ENCODE measurements around the gene ZNRF1. TPM values are rescaled to one million over a fixed set of nuclear protein-coding genes. Genes with fewer than 3 reads are reported as not detected.

The ZNRF1 gene
- total RNA-seq, 4 donors from 2014 or later, result 13.0 to 16.7 (median 15.8) TPM

DNA sequence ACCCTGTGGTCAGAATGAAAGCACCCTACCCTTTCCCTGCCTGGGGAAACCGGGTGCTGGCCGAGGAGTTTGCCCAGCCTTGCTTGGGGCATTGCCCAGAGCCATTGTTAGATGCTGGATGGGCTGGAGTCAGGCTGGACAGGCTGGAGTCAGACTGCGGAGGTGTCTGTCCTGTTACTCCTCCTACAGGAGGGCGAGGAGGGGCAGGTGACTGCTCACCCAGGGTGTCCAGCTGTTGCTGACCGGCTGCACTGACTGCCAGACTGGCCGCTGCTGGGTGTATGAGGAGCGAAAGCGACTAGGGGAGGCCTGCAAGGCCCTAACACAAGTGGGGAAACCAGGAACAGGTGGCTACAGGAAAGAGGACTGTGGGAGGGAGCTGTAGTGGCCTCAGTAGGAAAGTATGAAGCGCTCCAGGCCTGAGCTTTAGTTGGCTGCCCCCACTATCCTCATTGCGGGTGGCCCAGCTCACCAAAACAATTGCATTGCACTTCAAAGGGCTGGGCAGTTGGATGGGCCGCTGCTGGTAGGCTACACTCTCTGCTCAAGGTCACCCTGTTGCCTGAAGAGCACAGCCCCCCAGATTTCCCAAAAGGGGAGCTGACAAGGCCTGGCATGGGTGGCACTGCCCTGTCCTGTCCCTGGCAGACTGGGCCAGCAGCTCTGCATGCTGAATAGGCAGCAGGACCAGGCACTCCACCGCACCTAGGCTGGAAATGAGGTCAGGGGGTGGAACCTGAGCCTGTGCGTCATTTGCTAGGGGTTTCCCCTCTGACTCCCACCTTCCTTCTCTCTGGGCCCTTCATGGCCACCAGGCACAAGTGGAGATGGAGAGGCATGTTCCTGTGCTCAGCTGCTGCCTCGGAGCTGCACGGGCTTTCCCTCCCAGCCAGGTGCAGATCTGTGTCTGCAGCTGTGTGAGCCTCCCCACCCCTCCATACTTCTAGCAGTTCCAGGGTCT is 99.4 kb downstream of the ZNRF1 start:
- WGBS, result 66% methylated on average over 12 of the region's 15 CpGs
- H3K4me1 ChIP-seq, result peaks cover 62% of the 10 kb centered on the region
- peak overlapping the region; percentile 77 for H3K27ac ChIP-seq

DNA sequence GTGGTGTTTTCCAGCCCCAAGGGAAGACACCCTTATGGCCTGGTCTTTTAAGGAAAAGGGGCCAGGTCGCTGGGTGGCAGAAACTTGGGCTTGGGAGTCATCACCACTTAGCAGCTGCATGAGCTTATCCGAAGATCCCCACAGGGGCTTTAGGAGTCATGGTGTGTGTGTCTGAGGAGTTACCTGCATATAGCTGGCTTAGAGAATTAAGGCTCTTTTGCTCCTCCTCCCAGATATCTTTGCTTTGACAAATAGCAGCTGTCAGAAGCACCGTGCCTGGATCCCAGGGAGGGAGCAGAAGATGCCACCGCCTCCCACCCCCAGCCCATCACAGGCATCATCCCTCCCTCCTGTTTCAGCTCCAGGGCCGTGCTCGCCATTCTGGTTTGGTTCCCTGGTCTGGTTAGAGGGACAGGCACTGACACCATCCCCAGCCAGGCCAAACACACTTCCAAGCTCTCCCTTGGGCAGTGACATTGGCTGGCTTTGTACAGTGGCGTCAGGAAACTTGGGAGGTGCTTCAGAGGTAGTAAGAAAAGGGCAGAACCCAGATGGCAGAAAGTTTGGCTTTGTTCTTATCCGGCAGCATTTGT is 100.3 kb downstream of the ZNRF1 start:
- no peak for DNase-seq (ENCODE audit: low spot score in 2 of 2)
- WGBS, result 44% methylated on average over 8 of the region's 8 CpGs
- H3K4me1 ChIP-seq, result peaks cover 62% of the 10 kb centered on the region
- no peaks in the 10 kb centered on the region for H3K9me3 ChIP-seq
- H3K27ac ChIP-seq, result peak overlapping the region; percentile 77
- H3K4me3 ChIP-seq, result no peak overlapping the region
- H3K36me3 ChIP-seq, result peaks cover 3% of the 10 kb centered on the region
- TF ChIP-seq POLR2A (IDR thresholded peaks at IDR 0.05) (no peak), EP300 (IDR thresholded peaks at IDR 0.05) (no peak), POLR2AphosphoS5 (IDR thresholded peaks at IDR 0.05) (no peak)
- TF ChIP-seq, protein P1, sequence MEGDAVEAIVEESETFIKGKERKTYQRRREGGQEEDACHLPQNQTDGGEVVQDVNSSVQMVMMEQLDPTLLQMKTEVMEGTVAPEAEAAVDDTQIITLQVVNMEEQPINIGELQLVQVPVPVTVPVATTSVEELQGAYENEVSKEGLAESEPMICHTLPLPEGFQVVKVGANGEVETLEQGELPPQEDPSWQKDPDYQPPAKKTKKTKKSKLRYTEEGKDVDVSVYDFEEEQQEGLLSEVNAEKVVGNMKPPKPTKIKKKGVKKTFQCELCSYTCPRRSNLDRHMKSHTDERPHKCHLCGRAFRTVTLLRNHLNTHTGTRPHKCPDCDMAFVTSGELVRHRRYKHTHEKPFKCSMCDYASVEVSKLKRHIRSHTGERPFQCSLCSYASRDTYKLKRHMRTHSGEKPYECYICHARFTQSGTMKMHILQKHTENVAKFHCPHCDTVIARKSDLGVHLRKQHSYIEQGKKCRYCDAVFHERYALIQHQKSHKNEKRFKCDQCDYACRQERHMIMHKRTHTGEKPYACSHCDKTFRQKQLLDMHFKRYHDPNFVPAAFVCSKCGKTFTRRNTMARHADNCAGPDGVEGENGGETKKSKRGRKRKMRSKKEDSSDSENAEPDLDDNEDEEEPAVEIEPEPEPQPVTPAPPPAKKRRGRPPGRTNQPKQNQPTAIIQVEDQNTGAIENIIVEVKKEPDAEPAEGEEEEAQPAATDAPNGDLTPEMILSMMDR (IDR thresholded peaks at IDR 0.05), result no peak
- H3K27me3 ChIP-seq, result no peaks in the 10 kb centered on the region

More for the DNA sequence above, 99.4 kb downstream of the ZNRF1 start:
- TF ChIP-seq POLR2AphosphoS5 (IDR thresholded peaks at IDR 0.05), result no peak
- TF ChIP-seq EP300 (IDR thresholded peaks at IDR 0.05), result no peak
- TF ChIP-seq POLR2A (IDR thresholded peaks at IDR 0.05), result no peak
- DNase-seq (ENCODE audit: low spot score in 2 of 2), result no peak
- Histone ChIP-seq H3K27me3 (no peaks in the 10 kb centered on the region), H3K9me3 (no peaks in the 10 kb centered on the region), H3K4me3 (no peak overlapping the region), H3K36me3 (peaks cover 3% of the 10 kb centered on the region)

DNA sequence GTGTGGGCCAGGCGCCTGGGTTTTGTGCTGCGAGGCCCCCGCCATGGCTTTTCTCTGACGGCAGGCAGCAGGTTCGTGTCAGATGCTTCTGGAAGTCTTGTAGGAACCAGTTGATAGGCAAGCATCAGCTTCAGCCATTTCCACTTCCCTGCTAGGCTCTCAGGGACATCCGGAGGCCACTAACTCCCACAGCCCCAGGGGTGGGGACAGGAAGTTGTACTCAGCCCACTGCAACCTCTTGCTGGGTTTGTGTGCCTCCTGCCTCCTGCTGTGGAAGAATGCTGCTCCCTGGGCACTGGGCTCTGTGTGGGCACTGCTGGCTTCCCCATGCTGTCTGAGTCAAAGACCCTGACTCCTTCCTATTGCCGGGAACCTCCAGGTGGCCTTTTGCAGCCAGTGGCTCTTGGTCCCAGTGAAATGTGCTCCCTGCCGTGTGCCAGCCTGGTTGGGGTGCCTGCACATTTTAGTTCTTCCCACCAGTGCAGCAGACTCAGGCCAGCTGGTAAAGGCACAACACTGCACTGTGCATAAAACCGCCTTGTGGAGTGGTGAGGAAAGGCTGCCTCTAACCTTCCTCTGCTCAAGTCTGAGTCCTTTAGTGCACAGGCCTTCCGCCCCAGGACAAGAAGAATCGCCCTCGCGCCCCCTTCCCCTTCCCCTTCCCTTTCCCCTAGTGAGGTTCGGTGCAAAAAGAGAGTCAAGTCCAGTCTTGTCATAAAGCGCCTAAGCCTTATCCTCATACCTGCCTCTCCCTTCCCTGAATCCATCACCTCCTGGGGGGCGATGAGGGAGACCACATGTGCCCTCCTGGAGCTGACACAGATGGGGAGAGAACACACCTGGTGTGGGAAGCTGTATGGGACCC is 101.1 kb downstream of the ZNRF1 start:
- Histone ChIP-seq H3K27me3 (no peaks in the 10 kb centered on the region), H3K4me3 (no peak overlapping the region), H3K9me3 (no peaks in the 10 kb centered on the region), H3K36me3 (peaks cover 3% of the 10 kb centered on the region), H3K4me1 (peaks cover 63% of the 10 kb centered on the region), H3K27ac (peak overlapping the region; percentile 77)
- 64% methylated on average over 13 of the region's 16 CpGs for WGBS
- TF ChIP-seq, protein P1 (IDR thresholded peaks at IDR 0.05), result peak in 1 of 2 donors; percentile 7
- TF ChIP-seq POLR2AphosphoS5 (IDR thresholded peaks at IDR 0.05) (no peak), EP300 (IDR thresholded peaks at IDR 0.05) (no peak), POLR2A (IDR thresholded peaks at IDR 0.05) (no peak)
- no peak for DNase-seq (ENCODE audit: low spot score in 2 of 2)

DNA sequence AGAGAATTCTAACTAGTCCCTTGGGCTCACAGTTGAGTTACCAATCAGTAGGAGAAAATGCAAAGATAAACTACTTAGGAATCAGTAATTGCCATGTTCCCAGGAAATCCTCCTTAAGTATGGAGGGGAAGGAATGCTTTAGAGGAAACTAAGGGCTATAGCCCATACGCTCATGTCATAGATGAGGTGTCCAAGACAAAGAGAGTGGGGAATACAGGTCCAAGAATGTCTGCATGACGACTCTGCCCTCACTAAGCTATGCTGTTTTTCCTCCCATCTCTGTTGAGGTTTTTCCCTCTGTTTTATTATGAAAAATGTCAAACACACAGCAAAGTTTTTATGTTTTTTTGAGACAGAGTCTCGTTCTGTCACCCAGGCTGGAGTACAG is 101.8 kb downstream of the ZNRF1 start:
- Histone ChIP-seq H3K27me3 (no peaks in the 10 kb centered on the region), H3K27ac (no peak overlapping the region), H3K4me3 (no peak overlapping the region), H3K4me1 (peaks cover 63% of the 10 kb centered on the region), H3K36me3 (no peaks in the 10 kb centered on the region), H3K9me3 (no peaks in the 10 kb centered on the region)
- TF ChIP-seq EP300 (IDR thresholded peaks at IDR 0.05) (no peak), POLR2A (IDR thresholded peaks at IDR 0.05) (no peak), POLR2AphosphoS5 (IDR thresholded peaks at IDR 0.05) (no peak)
- TF ChIP-seq, protein P1 (IDR thresholded peaks at IDR 0.05), result no peak
- WGBS, result 87% methylated on average over 3 of the region's 3 CpGs
- no peak for DNase-seq (ENCODE audit: low spot score in 2 of 2)

DNA sequence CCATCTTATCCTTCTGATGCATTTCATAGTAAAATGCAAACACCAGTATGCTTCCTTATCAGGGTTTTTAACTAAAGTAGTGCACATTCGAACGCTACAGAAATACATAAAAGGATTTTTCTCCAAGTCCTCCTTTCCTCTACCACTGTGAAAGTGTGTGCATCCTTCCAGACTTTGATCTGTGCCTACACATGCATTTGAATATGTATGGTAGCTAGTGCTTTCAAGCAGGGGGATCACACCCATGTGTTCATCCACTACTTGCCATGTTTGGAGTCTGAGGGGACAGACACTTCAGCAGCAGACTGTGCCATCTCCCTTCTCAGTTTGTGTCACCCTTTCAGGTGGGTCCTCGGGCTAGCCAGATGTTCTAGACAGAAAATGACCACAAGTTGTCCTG is 102.8 kb downstream of the ZNRF1 start:
- Histone ChIP-seq H3K9me3 (no peaks in the 10 kb centered on the region), H3K27me3 (no peaks in the 10 kb centered on the region), H3K27ac (no peak overlapping the region), H3K36me3 (no peaks in the 10 kb centered on the region), H3K4me3 (no peak overlapping the region), H3K4me1 (peaks cover 63% of the 10 kb centered on the region)
- DNase-seq (ENCODE audit: low spot score in 2 of 2), result no peak
- TF ChIP-seq POLR2AphosphoS5 (IDR thresholded peaks at IDR 0.05), result no peak
- TF ChIP-seq, protein P1 (IDR thresholded peaks at IDR 0.05), result no peak
- TF ChIP-seq POLR2A (IDR thresholded peaks at IDR 0.05), result no peak
- TF ChIP-seq EP300 (IDR thresholded peaks at IDR 0.05), result no peak
- 96% methylated on average over 3 of the region's 3 CpGs for WGBS

Data from suprapubic skin (tissue), 4 donors.